GM21526 (cell line): ENCODE results near the gene AP4E1.
"Not testable (repeated sequence)": the region's sequence is repeated elsewhere in the genome, so short reads cannot be mapped to it uniquely, and the experiment has no call there.

Source experiments
- ATAC-seq: cut with Tn5 transposase; IDR thresholded peaks from one replicate; pipeline ENCODE4 v1.9.1; 2021; ENCODE audit warnings: moderate library complexity; ENCODE audit not compliant: unreplicated experiment, low FRiP score

The AP4E1 gene

GRCh38 chr15:51007131-51007666 lies 98.7 kb downstream of the AP4E1 start:
- ATAC-seq: no peak

GRCh38 chr15:51011212-51011611 lies 102.7 kb downstream of the AP4E1 start:
- no peak for ATAC-seq

- no peak for ATAC-seq
These were observed 108.1 kb downstream of the AP4E1 start for GRCh38 chr15:51016615-51017014.

GRCh38 chr15:51022206-51022605 lies 113.7 kb downstream of the AP4E1 start:
- ATAC-seq: no peak

- no peak for ATAC-seq
These were observed 115.0 kb downstream of the AP4E1 start for GRCh38 chr15:51023499-51023898.

GRCh38 chr15:51024735-51025453 lies 116.4 kb downstream of the AP4E1 start:
- ATAC-seq: no peak

- no peak for ATAC-seq
These were observed 117.0 kb downstream of the AP4E1 start for GRCh38 chr15:51025454-51025846.

- ATAC-seq: no peak
These were observed 122.3 kb downstream of the AP4E1 start for GRCh38 chr15:51030649-51031316.

GRCh38 chr15:51037474-51037873 lies 129.0 kb downstream of the AP4E1 start:
- ATAC-seq: not testable (repeated sequence)

- ATAC-seq: no peak
These were observed 129.9 kb downstream of the AP4E1 start for GRCh38 chr15:51038162-51038973.

- no peak for ATAC-seq
These were observed 130.5 kb downstream of the AP4E1 start for GRCh38 chr15:51038974-51039319.

GRCh38 chr15:51044037-51044727 lies 135.7 kb downstream of the AP4E1 start:
- ATAC-seq: no peak

GRCh38 chr15:51046016-51046415 lies 137.5 kb downstream of the AP4E1 start:
- no peak for ATAC-seq

GRCh38 chr15:51046799-51047449 lies 138.4 kb downstream of the AP4E1 start:
- no peak for ATAC-seq

GRCh38 chr15:51048308-51048707 lies 139.8 kb downstream of the AP4E1 start:
- no peak for ATAC-seq

GRCh38 chr15:51049081-51049480 lies 140.6 kb downstream of the AP4E1 start:
- ATAC-seq: no peak

GRCh38 chr15:51051776-51052175 lies 143.3 kb downstream of the AP4E1 start:
- ATAC-seq: no peak

GRCh38 chr15:51053571-51053970 lies 145.1 kb downstream of the AP4E1 start:
- ATAC-seq: no peak

- ATAC-seq: no peak
These were observed 146.1 kb downstream of the AP4E1 start for GRCh38 chr15:51054535-51054934.
